ENCODE results near the gene SCAMP1.

DNA sequence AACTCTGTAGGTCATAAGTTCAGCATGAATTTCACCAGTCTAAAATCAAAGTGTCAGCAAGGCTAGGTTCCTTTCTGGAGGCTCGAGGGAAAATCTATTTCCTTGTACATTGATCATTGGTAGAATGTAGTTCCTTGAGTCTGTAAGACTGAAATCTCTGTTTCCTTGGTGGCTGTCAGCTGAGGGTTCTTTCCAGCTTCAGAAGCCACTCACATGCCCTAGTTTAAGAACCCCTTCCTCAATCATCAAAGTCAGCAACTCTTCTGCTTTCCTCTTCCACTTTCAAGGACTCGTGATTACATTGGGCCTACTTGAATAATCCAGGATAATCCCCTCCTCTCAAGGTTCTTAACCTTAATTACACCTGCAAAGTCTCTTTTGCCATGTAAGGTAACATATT, 4.9 kb upstream of the SCAMP1 start:
- TF ChIP-seq POLR2AphosphoS5 (IDR thresholded peaks at IDR 0.05) = no peak
- TF ChIP-seq, protein P1, sequence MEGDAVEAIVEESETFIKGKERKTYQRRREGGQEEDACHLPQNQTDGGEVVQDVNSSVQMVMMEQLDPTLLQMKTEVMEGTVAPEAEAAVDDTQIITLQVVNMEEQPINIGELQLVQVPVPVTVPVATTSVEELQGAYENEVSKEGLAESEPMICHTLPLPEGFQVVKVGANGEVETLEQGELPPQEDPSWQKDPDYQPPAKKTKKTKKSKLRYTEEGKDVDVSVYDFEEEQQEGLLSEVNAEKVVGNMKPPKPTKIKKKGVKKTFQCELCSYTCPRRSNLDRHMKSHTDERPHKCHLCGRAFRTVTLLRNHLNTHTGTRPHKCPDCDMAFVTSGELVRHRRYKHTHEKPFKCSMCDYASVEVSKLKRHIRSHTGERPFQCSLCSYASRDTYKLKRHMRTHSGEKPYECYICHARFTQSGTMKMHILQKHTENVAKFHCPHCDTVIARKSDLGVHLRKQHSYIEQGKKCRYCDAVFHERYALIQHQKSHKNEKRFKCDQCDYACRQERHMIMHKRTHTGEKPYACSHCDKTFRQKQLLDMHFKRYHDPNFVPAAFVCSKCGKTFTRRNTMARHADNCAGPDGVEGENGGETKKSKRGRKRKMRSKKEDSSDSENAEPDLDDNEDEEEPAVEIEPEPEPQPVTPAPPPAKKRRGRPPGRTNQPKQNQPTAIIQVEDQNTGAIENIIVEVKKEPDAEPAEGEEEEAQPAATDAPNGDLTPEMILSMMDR (IDR thresholded peaks at IDR 0.05) = no peak

Measured in breast epithelium (tissue), 3 donors.